Neural cell (in vitro differentiated cells): ENCODE data around the gene TNRC6A. TPM values are rescaled to one million over a fixed set of nuclear protein-coding genes. Genes with fewer than 3 reads are reported as not detected.

Source experiments
- H2AFZ ChIP-seq: fragments of 200-600, 300-800 bp; sonication (generic), shearing (Covaris generic); 2 replicates; pipeline ENCODE4 v1.6.0; 2014; ENCODE audit warnings: low read depth, mild to moderate bottlenecking, antibody characterized with exemption, low read length, moderate library complexity
- H3F3A ChIP-seq: fragments of 200-600 bp; shearing (Covaris generic); 2 replicates; pipeline ENCODE4 v1.6.1; 2016; ENCODE audit warnings: mild to moderate bottlenecking, moderate library complexity, mixed read lengths, antibody characterized with exemption, low read length; ENCODE audit not compliant: insufficient read depth, poor library complexity, severe bottlenecking
- H3K27ac ChIP-seq: fragments of 200-600, 300-800 bp; sonication (generic), shearing (Covaris generic); 2 replicates; pipeline ENCODE4 v1.5.1; 2014; ENCODE audit warnings: mild to moderate bottlenecking, low read length, moderate library complexity
- H3K27me3 ChIP-seq: fragments of 300-800, 200-600 bp; sonication (generic), shearing (Covaris generic); 2 replicates; pipeline ENCODE4 v1.6.0; 2014; ENCODE audit warnings: mild to moderate bottlenecking, low read depth, low read length, moderate library complexity; ENCODE audit not compliant: insufficient read depth
- H3K36me3 ChIP-seq: fragments of 300-800, 200-600 bp; sonication (generic), shearing (Covaris generic); 2 replicates; pipeline ENCODE4 v1.5.1; 2014; ENCODE audit warnings: mild to moderate bottlenecking, antibody characterized with exemption, low read length, moderate library complexity; ENCODE audit not compliant: insufficient read depth
- H3K4me2 ChIP-seq: fragments of 300-800, 200-600 bp; sonication (generic), shearing (Covaris generic); 2 replicates; pipeline ENCODE4 v1.6.0; 2014; ENCODE audit warnings: mild to moderate bottlenecking, low read length
- H3K4me3 ChIP-seq: fragments of 300-800, 200-600 bp; sonication (generic), shearing (Covaris generic); 2 replicates; pipeline ENCODE4 v1.5.1; 2014; ENCODE audit warnings: mild to moderate bottlenecking, low read length, moderate library complexity
- H3K79me2 ChIP-seq: fragments of 200-600 bp; shearing (Covaris generic); replicated peaks from 2 replicates; pipeline ENCODE4 v1.6.0; 2014; ENCODE audit warnings: mild to moderate bottlenecking, low read length, moderate library complexity; ENCODE audit not compliant: insufficient read depth
- H3K9ac ChIP-seq: fragments of 300-800, 200-600 bp; sonication (generic), shearing (Covaris generic); 2 replicates; pipeline ENCODE4 v1.6.1; 2016; ENCODE audit warnings: mild to moderate bottlenecking, low read length, mixed read lengths
- H3K9me2 ChIP-seq: fragments of 200-600 bp; shearing (Covaris generic); 2 replicates; pipeline ENCODE4 v1.6.1; 2016; ENCODE audit warnings: mild to moderate bottlenecking, low read length, mixed read lengths; ENCODE audit not compliant: insufficient read depth
- H3K9me3 ChIP-seq: fragments of 200-600, 300-800 bp; sonication (generic), shearing (Covaris generic); 2 replicates; pipeline ENCODE4 v1.6.1; 2016; ENCODE audit warnings: mild to moderate bottlenecking, mixed run types, low read length, moderate library complexity, mixed read lengths
- H4K20me1 ChIP-seq: fragments of 200-600 bp; shearing (Covaris generic); 2 replicates; pipeline ENCODE4 v1.6.1; 2016; ENCODE audit warnings: mild to moderate bottlenecking, mixed run types; ENCODE audit not compliant: insufficient read depth
- CTCF ChIP-seq: fragments of 450-650 bp; IDR thresholded peaks from 2 replicates; pipeline ENCODE4 v1.5.1; 2014; ENCODE audit warnings: antibody characterized with exemption, mild to moderate bottlenecking, moderate library complexity; ENCODE audit not compliant: poor library complexity, severe bottlenecking
- EP300 ChIP-seq: fragments of 450-650 bp; conservative IDR thresholded peaks from 2 replicates; pipeline ENCODE4 v1.6.1; 2014; ENCODE audit warnings: antibody characterized with exemption, mild to moderate bottlenecking, moderate library complexity; ENCODE audit not compliant: poor library complexity, severe bottlenecking
- EZH2 ChIP-seq: fragments of 200-600, 300-800 bp; shearing (Covaris generic), sonication (generic); IDR thresholded peaks from 2 replicates; pipeline ENCODE4 v1.6.1; 2014; ENCODE audit warnings: antibody characterized with exemption, low read length, borderline replicate concordance, mild to moderate bottlenecking; ENCODE audit not compliant: insufficient read depth, poor library complexity, severe bottlenecking
- MXI1 ChIP-seq: fragments of 450-650 bp; conservative IDR thresholded peaks from 2 replicates; pipeline ENCODE4 v1.6.1; 2014; ENCODE audit warnings: antibody characterized with exemption, mild to moderate bottlenecking; ENCODE audit not compliant: poor library complexity, severe bottlenecking
- POLR2AphosphoS5 ChIP-seq: IDR thresholded peaks from 2 replicates; pipeline ENCODE4 v1.6.1; 2012
- RAD21 ChIP-seq: fragments of 450-650 bp; conservative IDR thresholded peaks from 2 replicates; pipeline ENCODE4 v1.6.1; 2014; ENCODE audit warnings: antibody characterized with exemption, mild to moderate bottlenecking, moderate library complexity
- SMC3 ChIP-seq: fragments of 450-650 bp; conservative IDR thresholded peaks from 2 replicates; pipeline ENCODE4 v1.6.1; 2014; ENCODE audit warnings: antibody characterized with exemption, mild to moderate bottlenecking, moderate library complexity; ENCODE audit not compliant: poor library complexity
- TAF1 ChIP-seq: IDR thresholded peaks from 2 replicates; pipeline ENCODE4 v1.6.1; 2012; ENCODE audit warnings: low read depth
- polyA plus RNA-seq: library from polyadenylated mRNA; depleted of rRNA; stranded (reverse); fragments of >200 nt; gene quantifications from 2 replicates; pipeline ENCODE4 v1.2.3, GENCODE V29; 2014
- TF ChIP-seq, protein P1 (sequence below): IDR thresholded peaks from 2 replicates; pipeline ENCODE4 v1.6.1; 2012; ENCODE audit warnings: borderline replicate concordance

TNRC6A gene
- polyA plus RNA-seq, 1 donor from 2014 or later: 32.1 TPM

GRCh38 chr16:24845726-24846547, 116.5 kb downstream of the TNRC6A start, which contains the start of gene SLC5A11:
TSS of gene SLC5A11 (plus strand) at chr16:24845963. CDS start at chr16:24858644, 12,681 bp downstream.
- TF ChIP-seq MXI1 (no peak), POLR2AphosphoS5 (no peak), TAF1 (no peak), SMC3 (no peak), EZH2 (no peak), EP300 (no peak), RAD21 (no peak), CTCF (no peak)
- TF ChIP-seq, protein P1, sequence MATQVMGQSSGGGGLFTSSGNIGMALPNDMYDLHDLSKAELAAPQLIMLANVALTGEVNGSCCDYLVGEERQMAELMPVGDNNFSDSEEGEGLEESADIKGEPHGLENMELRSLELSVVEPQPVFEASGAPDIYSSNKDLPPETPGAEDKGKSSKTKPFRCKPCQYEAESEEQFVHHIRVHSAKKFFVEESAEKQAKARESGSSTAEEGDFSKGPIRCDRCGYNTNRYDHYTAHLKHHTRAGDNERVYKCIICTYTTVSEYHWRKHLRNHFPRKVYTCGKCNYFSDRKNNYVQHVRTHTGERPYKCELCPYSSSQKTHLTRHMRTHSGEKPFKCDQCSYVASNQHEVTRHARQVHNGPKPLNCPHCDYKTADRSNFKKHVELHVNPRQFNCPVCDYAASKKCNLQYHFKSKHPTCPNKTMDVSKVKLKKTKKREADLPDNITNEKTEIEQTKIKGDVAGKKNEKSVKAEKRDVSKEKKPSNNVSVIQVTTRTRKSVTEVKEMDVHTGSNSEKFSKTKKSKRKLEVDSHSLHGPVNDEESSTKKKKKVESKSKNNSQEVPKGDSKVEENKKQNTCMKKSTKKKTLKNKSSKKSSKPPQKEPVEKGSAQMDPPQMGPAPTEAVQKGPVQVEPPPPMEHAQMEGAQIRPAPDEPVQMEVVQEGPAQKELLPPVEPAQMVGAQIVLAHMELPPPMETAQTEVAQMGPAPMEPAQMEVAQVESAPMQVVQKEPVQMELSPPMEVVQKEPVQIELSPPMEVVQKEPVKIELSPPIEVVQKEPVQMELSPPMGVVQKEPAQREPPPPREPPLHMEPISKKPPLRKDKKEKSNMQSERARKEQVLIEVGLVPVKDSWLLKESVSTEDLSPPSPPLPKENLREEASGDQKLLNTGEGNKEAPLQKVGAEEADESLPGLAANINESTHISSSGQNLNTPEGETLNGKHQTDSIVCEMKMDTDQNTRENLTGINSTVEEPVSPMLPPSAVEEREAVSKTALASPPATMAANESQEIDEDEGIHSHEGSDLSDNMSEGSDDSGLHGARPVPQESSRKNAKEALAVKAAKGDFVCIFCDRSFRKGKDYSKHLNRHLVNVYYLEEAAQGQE: no peak
- H3K79me2 ChIP-seq: no peaks in the 10 kb centered on the region
- H2AFZ ChIP-seq: no peak within 1 kb of the TSS
- no peaks in the 10 kb centered on the region for H3K9me2 ChIP-seq
- H3K9ac ChIP-seq: no peak within 1 kb of the TSS
- H3F3A ChIP-seq: no peaks in the 10 kb centered on the region
- no peaks in the 10 kb centered on the region for H3K9me3 ChIP-seq
- no peaks in the 10 kb centered on the region for H3K27me3 ChIP-seq
- no peaks in the 10 kb centered on the region for H4K20me1 ChIP-seq
- no peak within 1 kb of the TSS for H3K4me2 ChIP-seq
- no peaks in the 10 kb centered on the region for H3K36me3 ChIP-seq
- H3K27ac ChIP-seq: no peak within 1 kb of the TSS
- H3K4me3 ChIP-seq: no peak within 1 kb of the TSS

- no peak overlapping the region for H2AFZ ChIP-seq
Measured at GRCh38 chr16:24846548-24847357, 117.3 kb downstream of the TNRC6A start.

More at GRCh38 chr16:24846548-24847357, 117.3 kb downstream of the TNRC6A start:
- TF ChIP-seq SMC3 (no peak), CTCF (no peak), EZH2 (no peak), MXI1 (no peak), POLR2AphosphoS5 (no peak), EP300 (no peak), RAD21 (no peak), TAF1 (no peak)
- TF ChIP-seq, protein P1: no peak
- Histone ChIP-seq H3K27ac (no peak overlapping the region), H3K4me2 (no peak overlapping the region), H3K27me3 (no peaks in the 10 kb centered on the region), H4K20me1 (no peaks in the 10 kb centered on the region), H3F3A (no peaks in the 10 kb centered on the region), H3K9me2 (no peaks in the 10 kb centered on the region), H3K79me2 (no peaks in the 10 kb centered on the region), H3K9ac (no peak overlapping the region), H3K9me3 (no peaks in the 10 kb centered on the region), H3K4me3 (no peak overlapping the region), H3K36me3 (no peaks in the 10 kb centered on the region)
